Trophoblast cell (in vitro differentiated cells and primary cell): ENCODE data around the gene IL1A.

Experiments used
- DNase-seq, 2 donors: peaks; one replicate each; pipeline ENCODE4 v3.0.0-alpha.2; 2016
- H2AFZ ChIP-seq: 2 replicates; pipeline ENCODE4 v1.6.1; 2013; ENCODE audit warnings: low read length, moderate library complexity, mild to moderate bottlenecking; ENCODE audit not compliant: insufficient read depth, poor library complexity
- H2AK5ac ChIP-seq: 2 replicates; pipeline ENCODE4 v1.6.1; 2013; ENCODE audit warnings: mild to moderate bottlenecking, low read length
- H2BK120ac ChIP-seq: 2 replicates; pipeline ENCODE4 v1.6.1; 2013; ENCODE audit warnings: low read length, mild to moderate bottlenecking, moderate library complexity; ENCODE audit not compliant: insufficient read depth, poor library complexity
- H2BK12ac ChIP-seq: 2 replicates; pipeline ENCODE4 v1.6.1; 2013; ENCODE audit warnings: mild to moderate bottlenecking, low read length, moderate library complexity
- H2BK5ac ChIP-seq: 2 replicates; pipeline ENCODE4 v1.6.1; 2013; ENCODE audit warnings: low read length, low read depth, moderate library complexity, mild to moderate bottlenecking; ENCODE audit not compliant: poor library complexity
- H3K14ac ChIP-seq: 2 replicates; pipeline ENCODE4 v1.6.1; 2013; ENCODE audit warnings: mild to moderate bottlenecking, low read length
- H3K18ac ChIP-seq: 2 replicates; pipeline ENCODE4 v1.6.1; 2013; ENCODE audit warnings: mild to moderate bottlenecking, low read length
- H3K23ac ChIP-seq: 2 replicates; pipeline ENCODE4 v1.6.1; 2013; ENCODE audit warnings: low read length
- H3K27ac ChIP-seq: 2 replicates; pipeline ENCODE4 v1.5.1; 2013; ENCODE audit warnings: low read depth, mild to moderate bottlenecking, inconsistent platforms, low read length, moderate library complexity
- H3K27me3 ChIP-seq: 2 replicates; pipeline ENCODE4 v1.6.1; 2013; ENCODE audit warnings: inconsistent platforms, mild to moderate bottlenecking, low read length, moderate library complexity; ENCODE audit not compliant: insufficient read depth
- H3K36me3 ChIP-seq, 2 experiments: 1 replicate in 1 of 2; 2 replicates in 1 of 2; pipeline ENCODE4 v1.6.1; 2013; ENCODE audit warnings: low read length in 2 of 2, mild to moderate bottlenecking in 2 of 2, moderate library complexity in 1 of 2; ENCODE audit not compliant: insufficient read depth in 2 of 2, control insufficient read depth in 1 of 2
- H3K4ac ChIP-seq: 2 replicates; pipeline ENCODE4 v1.6.1; 2013; ENCODE audit warnings: low read depth, mild to moderate bottlenecking, low read length, moderate library complexity
- H3K4me1 ChIP-seq, 2 experiments: 1 replicate in 1 of 2; 2 replicates in 1 of 2; pipeline ENCODE4 v1.6.1; 2013; ENCODE audit warnings: low read length in 2 of 2, mild to moderate bottlenecking in 2 of 2, moderate library complexity in 1 of 2; ENCODE audit not compliant: insufficient read depth in 2 of 2, control insufficient read depth in 1 of 2
- H3K4me2 ChIP-seq: 2 replicates; pipeline ENCODE4 v1.6.1; 2013; ENCODE audit warnings: inconsistent platforms, mild to moderate bottlenecking, low read length, moderate library complexity
- H3K4me3 ChIP-seq: 2 replicates; pipeline ENCODE4 v1.5.1; 2013; ENCODE audit warnings: mild to moderate bottlenecking, low read depth, low read length, inconsistent platforms
- H3K79me1 ChIP-seq: one replicate; pipeline ENCODE4 v1.6.1; 2013; ENCODE audit warnings: low read length
- H3K79me2 ChIP-seq: 2 replicates; pipeline ENCODE4 v1.6.1; 2013; ENCODE audit warnings: low read length, mild to moderate bottlenecking; ENCODE audit not compliant: control insufficient read depth, insufficient read depth, poor library complexity
- H3K9ac ChIP-seq: 2 replicates; pipeline ENCODE4 v1.6.1; 2013; ENCODE audit warnings: mild to moderate bottlenecking, low read length
- H3K9me3 ChIP-seq: 2 replicates; pipeline ENCODE4 v1.6.1; 2013; ENCODE audit warnings: low read depth, mild to moderate bottlenecking, control low read depth, inconsistent platforms, low read length; ENCODE audit not compliant: insufficient read depth
- H4K12ac ChIP-seq: 2 replicates; pipeline ENCODE4 v1.6.1; 2013; ENCODE audit warnings: low read depth, mild to moderate bottlenecking, low read length, moderate library complexity
- H4K8ac ChIP-seq: 2 replicates; pipeline ENCODE4 v1.6.1; 2013; ENCODE audit warnings: low read depth, mild to moderate bottlenecking, low read length, moderate library complexity
- H4K91ac ChIP-seq: one replicate; pipeline ENCODE4 v1.6.1; 2013; ENCODE audit warnings: low read depth, mild to moderate bottlenecking, low read length, moderate library complexity
- WGBS: extraction: QIAGEN DNeasy Blood & Tissue Kit; methylation state at CpG from one replicate; pipeline ENCODE4 v1.1.7; 2013; ENCODE audit warnings: missing lambda C conversion rate; ENCODE audit not compliant: insufficient read length, insufficient coverage; ENCODE audit errors: extremely low coverage; 5-methylcytosine and 5-hydroxymethylcytosine counted together

The IL1A gene

DNA sequence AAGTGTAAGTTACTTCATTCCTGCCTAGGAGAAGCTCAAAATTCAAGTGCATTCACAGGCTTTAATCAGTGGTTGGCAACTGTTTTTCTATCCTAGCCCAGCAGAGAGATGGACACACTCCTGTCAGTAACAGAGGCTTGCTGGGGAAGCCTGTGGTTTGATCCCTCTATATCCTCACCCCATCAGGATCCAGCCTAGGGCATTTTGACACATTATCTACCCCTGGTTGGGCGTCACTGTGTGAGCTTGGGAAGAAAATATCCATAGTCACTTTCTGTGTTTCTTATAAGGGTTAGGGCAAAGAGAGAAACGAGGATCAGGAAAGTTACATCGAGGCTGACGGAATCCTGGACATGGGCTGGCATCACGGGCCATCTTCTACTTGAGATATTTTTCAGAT is 53.5 kb downstream of the IL1A start:
- Histone ChIP-seq H4K91ac (no peak overlapping the region), H3K36me3 (no peaks in the 10 kb centered on the region)
- no peak for DNase-seq

DNA sequence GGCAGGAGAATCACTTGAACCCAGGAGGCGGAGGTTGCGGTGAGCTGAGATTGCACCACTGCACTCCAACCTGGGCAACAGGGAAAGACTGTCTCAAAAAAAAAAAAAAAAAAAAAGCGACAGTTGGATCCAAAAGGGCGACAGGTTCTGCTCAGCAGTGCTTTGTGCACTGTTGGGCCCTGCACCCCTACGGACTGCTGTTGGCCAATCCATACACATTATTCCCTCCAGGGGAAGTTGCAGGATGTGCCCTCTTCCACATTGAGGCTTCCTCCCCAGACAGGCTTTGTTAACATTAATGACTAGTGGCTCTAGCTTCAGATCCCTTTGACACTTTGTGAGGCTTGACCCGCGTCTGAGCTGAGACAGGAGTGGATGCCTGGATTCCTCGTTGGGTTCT is 54.1 kb downstream of the IL1A start:
- Histone ChIP-seq H2AK5ac (no peak overlapping the region), H3K18ac (no peak overlapping the region), H3K4me1 (no peaks in the 10 kb centered on the region), H3K4me2 (no peak overlapping the region), H3K4me3 (no peak overlapping the region), H3K23ac (no peak overlapping the region), H4K8ac (no peak overlapping the region), H3K27ac (no peak overlapping the region), H3K9ac (no peak overlapping the region), H3K36me3 (no peaks in the 10 kb centered on the region), H3K27me3 (no peaks in the 10 kb centered on the region), H4K12ac (no peak overlapping the region), H3K14ac (no peak overlapping the region), H4K91ac (no peak overlapping the region), H3K79me2 (no peaks in the 10 kb centered on the region), H2AFZ (no peak overlapping the region), H2BK5ac (no peak overlapping the region), H3K4ac (no peak overlapping the region), H2BK120ac (no peak overlapping the region), H3K9me3 (peaks cover 3% of the 10 kb centered on the region), H3K79me1 (no peaks in the 10 kb centered on the region), H2BK12ac (no peak overlapping the region)
- no CpG with 5 or more reads among the region's 8 CpGs for WGBS
- DNase-seq = no peak

More for the DNA sequence above, 53.5 kb downstream of the IL1A start:
- Histone ChIP-seq H4K8ac (no peak overlapping the region), H3K9ac (no peak overlapping the region), H3K79me1 (no peaks in the 10 kb centered on the region), H3K18ac (no peak overlapping the region), H4K12ac (no peak overlapping the region), H3K4me1 (no peaks in the 10 kb centered on the region), H2AK5ac (no peak overlapping the region), H3K27ac (no peak overlapping the region), H3K4me3 (no peak overlapping the region), H3K4me2 (no peak overlapping the region), H2AFZ (no peak overlapping the region), H3K14ac (no peak overlapping the region), H3K27me3 (no peaks in the 10 kb centered on the region), H3K4ac (no peak overlapping the region), H3K79me2 (no peaks in the 10 kb centered on the region), H2BK120ac (no peak overlapping the region), H2BK12ac (no peak overlapping the region), H3K23ac (no peak overlapping the region), H2BK5ac (no peak overlapping the region), H3K9me3 (peaks cover 3% of the 10 kb centered on the region)
- WGBS = no CpG with 5 or more reads among the region's 5 CpGs

DNA sequence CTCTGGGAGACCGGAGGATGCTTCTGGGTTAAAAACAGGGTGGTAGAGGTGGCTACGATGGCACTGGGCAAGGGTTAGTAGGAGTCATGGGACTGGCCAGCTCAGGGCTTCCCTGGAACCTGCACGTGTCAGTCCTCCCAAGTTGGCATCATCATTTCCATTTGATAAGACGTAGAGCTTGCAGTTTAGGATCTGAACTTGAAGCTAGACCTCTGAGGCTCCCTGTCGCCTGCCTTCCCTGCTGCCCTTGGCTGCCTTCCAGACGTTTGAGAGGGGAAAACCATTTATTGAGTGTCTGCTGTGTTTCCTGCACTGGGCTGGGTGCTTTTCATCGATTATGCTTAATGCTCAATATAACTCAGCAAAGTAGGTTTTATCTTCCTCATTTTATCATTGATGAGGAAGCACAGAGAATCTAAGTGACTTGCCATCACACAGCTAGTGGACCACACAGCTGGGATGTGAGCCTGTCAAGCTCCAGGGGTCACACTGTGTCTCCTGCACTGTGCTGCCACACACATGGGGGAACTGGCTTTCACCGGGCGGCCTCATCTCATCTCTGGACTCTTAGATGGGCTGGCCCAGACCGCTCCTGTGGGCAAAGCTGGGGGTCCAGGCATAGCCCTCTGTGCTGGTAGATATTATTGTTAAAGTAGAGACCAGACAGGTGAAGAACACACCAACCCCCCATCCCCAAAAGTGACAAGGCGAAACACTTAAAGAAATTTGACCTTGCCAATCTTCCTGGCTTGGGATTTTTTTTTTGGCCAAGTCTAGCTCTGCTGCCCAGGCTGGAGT is 55.7 kb downstream of the IL1A start:
- no peak overlapping the region for H3K27ac ChIP-seq
- no peak overlapping the region for H2AFZ ChIP-seq
- no peak overlapping the region for H2BK12ac ChIP-seq
- no peaks in the 10 kb centered on the region for H3K4me1 ChIP-seq
- no peak overlapping the region for H3K4me2 ChIP-seq
- H3K23ac ChIP-seq = no peak overlapping the region
- H3K36me3 ChIP-seq = no peaks in the 10 kb centered on the region
- no peaks in the 10 kb centered on the region for H3K79me2 ChIP-seq
- no peak overlapping the region for H4K8ac ChIP-seq
- peaks cover 3% of the 10 kb centered on the region for H3K9me3 ChIP-seq
- no peak overlapping the region for H3K4me3 ChIP-seq
- no peak overlapping the region for H4K91ac ChIP-seq
- DNase-seq = no peak
- no peak overlapping the region for H3K9ac ChIP-seq
- no peak overlapping the region for H2BK5ac ChIP-seq
- no peak overlapping the region for H3K4ac ChIP-seq
- no peak overlapping the region for H3K18ac ChIP-seq
- H3K79me1 ChIP-seq = no peaks in the 10 kb centered on the region
- H2AK5ac ChIP-seq = no peak overlapping the region
- no peak overlapping the region for H3K14ac ChIP-seq
- WGBS = no CpG with 5 or more reads among the region's 11 CpGs
- H2BK120ac ChIP-seq = no peak overlapping the region
- H4K12ac ChIP-seq = no peak overlapping the region
- no peaks in the 10 kb centered on the region for H3K27me3 ChIP-seq

DNA sequence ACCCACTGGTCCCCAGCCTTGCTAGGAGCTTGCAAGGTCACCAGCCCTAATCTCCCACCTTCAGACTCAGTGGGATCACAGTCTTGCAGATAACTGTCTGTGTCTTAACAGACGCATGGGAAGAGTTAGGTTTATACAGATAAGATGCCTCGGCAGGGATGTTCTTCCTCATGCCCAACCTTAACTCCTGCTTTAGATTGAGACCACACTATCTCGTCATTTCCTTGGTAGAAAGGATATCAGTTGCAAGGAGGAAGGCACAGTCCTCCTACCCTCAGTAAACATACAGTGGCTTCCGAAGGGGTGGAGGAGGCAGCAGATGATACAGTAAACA is 56.3 kb downstream of the IL1A start:
- Histone ChIP-seq H3K14ac (no peak overlapping the region), H3K4ac (no peak overlapping the region), H4K12ac (no peak overlapping the region), H2AFZ (no peak overlapping the region), H3K36me3 (no peaks in the 10 kb centered on the region), H3K9me3 (peaks cover 3% of the 10 kb centered on the region), H3K18ac (no peak overlapping the region), H2BK5ac (no peak overlapping the region), H2BK12ac (no peak overlapping the region), H4K8ac (no peak overlapping the region), H3K4me1 (no peaks in the 10 kb centered on the region), H3K9ac (no peak overlapping the region), H2BK120ac (no peak overlapping the region), H4K91ac (no peak overlapping the region), H3K27me3 (no peaks in the 10 kb centered on the region), H3K4me2 (no peak overlapping the region), H3K4me3 (no peak overlapping the region), H3K23ac (no peak overlapping the region), H3K27ac (no peak overlapping the region), H3K79me1 (no peaks in the 10 kb centered on the region), H2AK5ac (no peak overlapping the region), H3K79me2 (no peaks in the 10 kb centered on the region)
- WGBS = no CpG with 5 or more reads among the region's 4 CpGs
- DNase-seq = no peak
